Urothelium cell line (cell line): ENCODE results near the gene PLCD3.
A peak's percentile ranks its signal among the peaks of the same experiment; 100 is the strongest.

Experiments
- DNase-seq: peaks from one replicate; pipeline ENCODE4 v3.0.0; 2011; ENCODE audit warnings: low spot score, mixed read lengths
- FAIRE-seq: peaks from 2 replicates; lab custom pipeline; 2011; peaks lifted over from hg19 to GRCh38; lab: Jason Lieb, UNC

Gene PLCD3, protein sequence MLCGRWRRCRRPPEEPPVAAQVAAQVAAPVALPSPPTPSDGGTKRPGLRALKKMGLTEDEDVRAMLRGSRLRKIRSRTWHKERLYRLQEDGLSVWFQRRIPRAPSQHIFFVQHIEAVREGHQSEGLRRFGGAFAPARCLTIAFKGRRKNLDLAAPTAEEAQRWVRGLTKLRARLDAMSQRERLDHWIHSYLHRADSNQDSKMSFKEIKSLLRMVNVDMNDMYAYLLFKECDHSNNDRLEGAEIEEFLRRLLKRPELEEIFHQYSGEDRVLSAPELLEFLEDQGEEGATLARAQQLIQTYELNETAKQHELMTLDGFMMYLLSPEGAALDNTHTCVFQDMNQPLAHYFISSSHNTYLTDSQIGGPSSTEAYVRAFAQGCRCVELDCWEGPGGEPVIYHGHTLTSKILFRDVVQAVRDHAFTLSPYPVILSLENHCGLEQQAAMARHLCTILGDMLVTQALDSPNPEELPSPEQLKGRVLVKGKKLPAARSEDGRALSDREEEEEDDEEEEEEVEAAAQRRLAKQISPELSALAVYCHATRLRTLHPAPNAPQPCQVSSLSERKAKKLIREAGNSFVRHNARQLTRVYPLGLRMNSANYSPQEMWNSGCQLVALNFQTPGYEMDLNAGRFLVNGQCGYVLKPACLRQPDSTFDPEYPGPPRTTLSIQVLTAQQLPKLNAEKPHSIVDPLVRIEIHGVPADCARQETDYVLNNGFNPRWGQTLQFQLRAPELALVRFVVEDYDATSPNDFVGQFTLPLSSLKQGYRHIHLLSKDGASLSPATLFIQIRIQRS

DNA sequence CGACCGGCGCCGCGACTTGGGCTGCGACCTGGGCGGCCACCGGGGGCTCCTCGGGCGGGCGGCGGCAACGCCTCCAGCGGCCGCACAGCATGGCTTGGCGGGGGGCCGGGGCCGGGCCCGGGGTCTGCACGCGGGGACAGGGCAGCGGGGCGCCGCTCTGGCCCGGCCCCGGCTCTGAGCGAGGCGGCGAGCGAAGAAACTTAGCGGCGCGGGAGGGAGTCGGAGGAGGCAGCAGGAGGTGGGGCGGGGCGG lies at the start of gene PLCD3:
Gene PLCD3, minus strand, starts transcription at position 196 of the 252 bp plus-strand sequence. Its CDS starts 105 bp downstream, at position 91.
- FAIRE-seq (no peak), DNase-seq (no peak)

DNA sequence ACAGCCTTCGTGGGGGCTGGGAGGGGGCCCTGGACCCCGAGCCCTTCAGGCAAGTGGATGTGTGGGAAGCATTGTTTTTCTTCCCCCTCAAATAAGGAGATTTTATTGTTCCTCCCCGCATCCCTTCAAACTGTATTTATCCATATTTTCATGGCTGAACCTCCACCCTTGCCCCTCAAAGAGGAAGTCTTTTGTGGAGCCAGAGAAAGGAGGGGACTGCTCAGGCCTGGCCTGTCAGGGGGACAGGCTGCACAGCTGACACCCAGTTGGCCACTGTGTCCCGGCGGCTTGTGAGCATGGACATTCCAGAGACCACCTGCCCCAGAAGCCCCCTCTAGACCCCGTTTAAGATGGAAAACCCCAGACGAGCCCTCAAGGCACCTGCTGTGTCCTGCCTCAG lies 45.2 kb upstream of the PLCD3 start:
- DNase-seq (no peak), FAIRE-seq (no peak)

GRCh38 chr17:45175759-45176115 lies 43.4 kb upstream of the PLCD3 start:
- FAIRE-seq (no peak), DNase-seq (no peak)

- FAIRE-seq (peak; percentile 99), DNase-seq (peak; percentile 87)
Measured at GRCh38 chr17:45172541-45173286, 40.4 kb upstream of the PLCD3 start.

- DNase-seq (no peak), FAIRE-seq (no peak)
Measured at GRCh38 chr17:45172232-45172540, 39.9 kb upstream of the PLCD3 start.

- peak; percentile 56 for DNase-seq
- FAIRE-seq = no peak
Measured at GRCh38 chr17:45171338-45172231, 39.3 kb upstream of the PLCD3 start.

- DNase-seq (peak; percentile 60), FAIRE-seq (peak; percentile 44)
Measured at GRCh38 chr17:45170931-45171337, 38.6 kb upstream of the PLCD3 start.

DNA sequence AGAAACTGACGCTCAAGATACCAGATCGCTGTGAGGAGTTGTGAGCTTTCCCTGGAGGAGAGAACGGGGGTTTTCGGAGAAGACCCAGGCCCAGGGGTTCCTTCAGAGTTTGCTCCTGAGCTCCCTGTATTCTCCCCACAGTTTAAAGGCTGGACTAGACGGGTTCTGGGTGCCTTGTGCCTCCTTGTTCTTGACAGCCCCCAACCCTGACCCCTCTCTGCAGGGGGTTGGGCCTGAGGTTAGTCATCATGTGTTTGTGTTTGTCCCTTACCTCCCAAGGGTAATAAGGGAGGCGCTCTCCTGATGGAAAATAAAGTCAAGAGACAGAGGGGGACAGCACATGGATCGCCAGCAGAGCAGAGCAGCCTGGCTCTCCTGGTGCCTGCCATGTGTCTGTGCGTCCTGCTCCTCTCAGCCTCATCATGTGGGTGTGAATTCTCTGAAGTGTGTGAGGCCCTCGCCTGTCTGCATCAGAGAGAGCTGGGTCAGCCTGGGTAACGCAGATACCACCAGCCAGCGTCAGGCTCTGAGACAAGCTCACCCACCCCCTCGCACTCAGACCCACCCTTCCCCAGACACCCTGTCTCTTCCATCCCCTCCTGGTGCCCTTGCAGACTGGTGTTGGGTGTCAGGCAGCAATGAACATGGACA lies 38.1 kb upstream of the PLCD3 start:
- DNase-seq (no peak), FAIRE-seq (no peak)

GRCh38 chr17:45168991-45169752 lies 36.9 kb upstream of the PLCD3 start:
- DNase-seq = no peak
- no peak for FAIRE-seq

GRCh38 chr17:45164734-45165269 lies 32.5 kb upstream of the PLCD3 start:
- no peak for DNase-seq
- no peak for FAIRE-seq

GRCh38 chr17:45162025-45162687 lies 29.8 kb upstream of the PLCD3 start:
- DNase-seq = no peak
- FAIRE-seq = no peak

GRCh38 chr17:45161288-45162024 lies 29.1 kb upstream of the PLCD3 start, which contains the start of gene HEXIM2:
Gene HEXIM2, plus strand, starts transcription at chr17:45161875. Its CDS starts 919 bp downstream, at chr17:45162794.
- peak; percentile 96 for DNase-seq
- peak; percentile 58 for FAIRE-seq

DNA sequence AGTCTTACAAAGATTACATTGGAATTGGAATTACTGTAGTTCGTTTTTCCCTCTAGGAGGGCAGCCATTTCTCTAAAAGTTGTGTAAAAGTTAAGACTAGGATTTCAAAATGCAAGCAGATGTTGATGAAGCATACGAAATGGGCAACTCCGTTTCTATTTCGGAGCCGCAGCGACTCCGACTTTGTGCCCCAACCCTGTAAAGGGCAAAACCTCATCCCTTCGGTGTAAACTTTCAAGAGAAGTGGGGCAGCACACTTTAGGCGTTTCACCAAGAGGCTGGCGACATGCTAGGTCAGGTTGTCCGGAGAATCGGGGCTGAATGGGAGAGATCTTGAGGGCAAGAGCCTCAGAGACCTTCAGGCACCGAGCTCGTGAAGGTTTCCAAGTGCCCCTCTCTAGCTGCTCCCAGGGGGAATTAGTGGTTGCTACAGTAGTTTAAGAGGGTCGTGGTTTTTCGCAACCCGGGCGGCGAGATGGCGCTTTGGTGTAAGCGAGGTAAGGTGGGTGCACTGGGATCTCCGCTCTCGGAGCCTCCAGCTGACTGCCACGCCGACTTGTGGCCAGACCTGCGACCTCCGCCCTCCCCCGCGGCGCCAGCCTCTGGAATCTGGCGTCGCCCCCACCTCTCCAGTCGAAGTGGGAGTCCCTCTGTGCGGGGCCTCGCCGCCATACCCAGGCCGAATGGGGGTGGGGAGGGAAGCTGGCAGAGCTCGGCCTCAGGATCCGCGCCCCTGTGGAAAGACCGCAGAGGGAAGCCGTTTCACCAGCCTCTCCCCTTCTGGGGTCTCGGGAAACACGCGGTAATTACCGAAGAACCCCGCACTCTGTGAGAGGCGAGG lies 28.4 kb upstream of the PLCD3 start:
- FAIRE-seq (no peak), DNase-seq (peak; percentile 61)

DNA sequence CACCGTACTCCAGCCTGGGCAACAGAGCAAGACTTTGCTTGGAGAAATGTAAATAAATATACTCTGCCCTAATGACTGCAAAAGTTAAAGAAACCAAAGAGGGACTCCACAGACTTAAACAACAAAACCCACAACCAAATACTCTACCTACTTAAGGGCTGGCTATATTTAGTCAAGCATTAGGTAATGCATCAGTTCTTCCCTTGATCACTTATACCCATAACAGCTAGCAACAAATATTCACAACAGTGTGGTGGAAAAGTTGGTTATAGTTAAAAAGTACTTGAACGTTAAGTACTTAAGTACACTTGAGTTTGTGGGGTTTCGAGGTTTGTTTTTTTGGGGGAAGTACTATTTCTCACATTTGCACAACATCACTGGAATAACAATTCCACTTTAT lies 23.9 kb upstream of the PLCD3 start:
- no peak for FAIRE-seq

GRCh38 chr17:45155483-45155882 lies 23.2 kb upstream of the PLCD3 start:
- DNase-seq = no peak
- no peak for FAIRE-seq

More for the DNA sequence above, 23.9 kb upstream of the PLCD3 start:
- no peak for DNase-seq

- DNase-seq (no peak), FAIRE-seq (no peak)
Measured at GRCh38 chr17:45155029-45155428, 22.7 kb upstream of the PLCD3 start.
